Superior temporal gyrus (tissue), 1 donor: ENCODE measurements around the gene RMDN2.
A peak's percentile ranks its signal among the peaks of the same experiment; 100 is the strongest.
"Not testable (repeated sequence)": the region's sequence is repeated elsewhere in the genome, so short reads cannot be mapped to it uniquely, and the experiment has no call there.

Experiments
- DNase-seq: peaks from one replicate; pipeline ENCODE4 v3.0.0-alpha.2; 2016; ENCODE audit errors: extremely low spot score

The RMDN2 gene

GRCh38 chr2:37932873-37933272, 7.8 kb downstream of the RMDN2 start:
- DNase-seq: not testable (repeated sequence)

DNA sequence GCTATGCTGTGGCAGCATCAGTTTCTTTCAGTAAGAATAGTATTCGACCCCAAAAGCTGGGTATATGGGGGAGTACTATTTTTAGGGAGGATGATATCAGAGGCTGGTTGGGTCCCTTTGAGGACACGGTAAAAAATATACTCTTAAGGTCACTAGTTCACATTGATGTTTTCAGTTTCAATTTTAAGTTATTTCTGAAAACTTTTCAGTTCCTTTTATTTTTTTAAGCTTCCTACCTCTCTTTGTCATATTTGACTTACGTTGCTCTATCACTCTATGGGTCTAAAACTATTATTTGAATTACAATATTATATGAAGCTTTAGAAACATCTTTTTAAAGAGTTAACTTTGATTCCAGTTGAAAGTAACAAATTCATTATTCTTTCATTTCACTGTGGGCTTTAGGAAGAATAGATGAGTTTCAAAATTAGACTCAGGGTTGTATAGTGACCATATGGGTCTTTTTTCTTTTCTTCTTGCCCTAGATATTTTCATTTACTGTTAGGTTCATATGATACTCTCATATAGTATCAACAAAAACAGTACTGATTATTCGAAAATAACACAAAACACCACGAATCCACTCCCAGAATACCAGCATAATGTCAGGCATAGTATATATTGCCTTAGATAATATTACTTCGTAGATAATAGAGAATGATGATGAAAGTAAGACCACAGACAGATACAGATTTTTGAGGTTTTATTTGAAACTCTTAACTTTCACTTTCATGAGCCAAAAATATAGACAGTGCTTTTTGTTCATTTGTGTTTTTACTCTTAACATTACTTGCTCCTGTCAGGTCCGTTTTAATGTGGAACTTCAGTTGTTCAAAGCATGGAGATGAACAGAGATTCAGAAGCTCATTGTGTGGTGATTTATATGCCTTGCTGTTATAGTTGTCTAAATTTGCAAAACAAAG, 9.8 kb downstream of the RMDN2 start:
- DNase-seq: peak; percentile 8

DNA sequence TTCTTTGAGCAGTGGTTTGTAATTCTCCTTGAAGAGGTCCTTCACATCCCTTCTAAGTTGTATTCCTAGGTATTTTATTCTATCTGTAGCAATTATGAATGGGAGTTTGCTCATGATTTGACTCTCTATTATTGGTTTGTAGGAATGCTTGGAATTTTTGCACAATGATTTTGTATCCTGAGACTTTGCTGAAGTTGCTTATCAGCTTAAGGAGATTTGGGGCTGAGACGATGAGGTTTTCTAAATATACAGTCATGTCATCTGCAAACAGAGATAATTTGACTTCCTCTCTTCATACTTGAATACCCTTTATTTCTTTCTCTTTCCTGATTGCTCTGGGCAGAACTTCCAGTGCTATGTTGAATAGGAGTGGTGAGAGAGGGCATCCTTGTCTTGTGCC, 12.5 kb downstream of the RMDN2 start:
- not testable (repeated sequence) for DNase-seq

- not testable (repeated sequence) for DNase-seq
These were observed 16.2 kb downstream of the RMDN2 start for GRCh38 chr2:37941267-37941666.

DNA sequence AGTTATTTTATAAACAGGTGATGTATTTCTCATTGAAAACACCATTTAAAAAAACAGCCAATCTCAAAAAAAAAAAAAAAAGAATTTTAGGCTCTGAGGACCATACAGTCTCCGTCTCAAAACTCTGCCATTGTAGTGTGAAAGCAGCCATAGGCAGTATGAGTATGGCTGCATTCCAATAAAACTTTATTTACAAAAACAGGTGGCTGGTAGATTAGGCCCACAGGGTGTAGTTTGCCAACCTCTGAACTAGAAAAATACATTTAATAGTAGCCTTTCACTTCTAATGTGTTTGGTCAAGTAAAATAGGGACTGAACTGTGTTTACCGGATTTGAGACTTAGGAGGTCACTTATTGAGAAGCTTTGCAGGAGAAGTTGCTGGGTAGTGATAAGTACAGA, 19.2 kb downstream of the RMDN2 start:
- DNase-seq: no peak

- no peak for DNase-seq
These were observed 22.2 kb downstream of the RMDN2 start for GRCh38 chr2:37947306-37947705.

DNA sequence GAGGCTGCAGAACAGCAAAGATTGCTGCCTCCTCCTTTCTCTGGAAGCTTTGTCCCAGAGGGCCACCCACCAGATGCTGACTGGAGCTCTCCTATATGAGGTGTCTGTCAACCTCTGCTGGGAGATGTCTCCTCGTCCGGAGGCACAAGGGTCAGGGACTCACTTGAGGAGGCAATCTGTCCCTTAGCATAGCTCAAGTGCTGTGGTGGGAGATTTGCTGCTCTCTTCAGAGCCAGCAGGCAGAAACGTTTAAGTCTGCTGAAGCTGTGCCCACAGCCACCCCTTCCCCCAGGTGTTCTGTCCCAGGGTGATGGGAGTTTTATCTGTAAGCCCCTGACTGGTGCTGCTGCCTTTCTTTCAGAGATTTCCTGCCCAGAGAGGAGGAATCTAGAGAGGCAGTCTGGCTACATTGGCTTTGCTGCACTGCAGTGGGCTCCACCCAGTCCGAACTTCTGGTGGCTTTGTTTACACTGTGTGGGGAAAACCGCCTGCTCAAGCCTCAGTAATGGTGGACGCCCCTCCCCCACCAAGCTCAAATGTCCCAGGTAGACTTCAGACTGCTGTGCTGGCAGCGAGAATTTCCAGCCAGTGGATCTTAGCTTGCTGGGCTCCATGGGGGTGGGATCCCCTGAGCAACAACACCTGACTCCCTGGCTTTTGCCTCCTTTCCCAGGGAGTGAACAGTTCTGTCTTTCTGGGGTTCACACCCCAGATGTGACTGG, 37.1 kb downstream of the RMDN2 start:
- not testable (repeated sequence) for DNase-seq

- DNase-seq: not testable (repeated sequence)
These were observed 37.6 kb downstream of the RMDN2 start for GRCh38 chr2:37962740-37963121.

DNA sequence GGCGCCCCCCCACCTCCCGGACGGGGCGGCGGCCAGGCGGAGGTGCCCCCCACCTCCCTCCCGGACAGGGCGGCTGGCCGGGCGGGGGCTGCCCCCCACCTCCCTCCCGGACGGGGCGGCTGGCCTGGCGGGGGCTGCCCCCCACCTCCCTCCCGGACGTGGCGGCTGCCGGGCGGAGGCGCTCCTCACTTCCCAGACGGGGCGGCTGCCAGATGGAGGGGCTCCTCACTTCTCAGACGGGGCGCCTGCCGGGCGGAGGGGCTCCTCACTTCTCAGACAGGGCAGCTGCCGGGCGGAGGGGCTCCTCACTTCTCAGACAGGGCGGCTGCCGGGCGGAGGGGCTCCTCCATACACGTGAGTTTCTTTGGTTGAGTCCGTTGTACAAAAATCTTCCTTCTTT, 38.8 kb downstream of the RMDN2 start:
- not testable (repeated sequence) for DNase-seq

- no peak for DNase-seq
These were observed 41.2 kb downstream of the RMDN2 start for GRCh38 chr2:37966326-37966725.

GRCh38 chr2:37969731-37970130, 44.6 kb downstream of the RMDN2 start:
- no peak for DNase-seq

- no peak for DNase-seq
These were observed 46.9 kb downstream of the RMDN2 start for GRCh38 chr2:37971971-37972370.

DNA sequence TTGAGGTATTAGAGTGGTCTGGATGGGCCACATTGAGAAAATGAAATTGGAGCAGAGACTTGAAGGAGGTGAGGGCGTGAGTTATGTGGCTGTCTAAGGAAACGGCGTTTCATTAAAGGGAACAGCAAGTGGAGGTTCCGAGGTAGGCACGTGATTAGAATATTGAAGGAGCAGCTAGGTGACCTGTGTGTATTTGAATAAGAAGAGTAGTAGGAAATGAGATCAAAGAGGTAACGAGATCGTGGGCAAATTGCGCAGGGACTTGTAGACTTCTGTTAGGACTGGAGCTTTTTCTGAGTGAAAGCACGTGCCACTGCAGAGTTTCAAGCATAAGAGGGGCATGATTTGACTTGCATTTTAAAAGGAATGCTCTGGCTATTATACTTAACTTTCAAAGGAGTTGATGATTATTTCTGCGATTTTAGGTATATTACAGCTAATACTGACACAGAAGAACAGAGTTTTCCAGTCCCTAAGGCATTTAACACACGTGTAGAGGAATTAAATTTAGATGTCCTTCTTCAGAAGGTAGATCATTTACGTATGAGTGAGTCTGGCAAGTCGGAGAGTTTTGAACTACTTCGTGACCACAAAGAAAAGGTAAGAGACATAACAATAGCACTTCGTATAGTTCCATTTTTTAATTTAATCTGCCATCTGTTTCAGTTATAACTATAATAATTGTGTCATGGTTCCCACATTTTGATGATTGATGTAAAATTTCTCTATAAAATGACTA, 48.7 kb downstream of the RMDN2 start:
- no peak for DNase-seq

DNA sequence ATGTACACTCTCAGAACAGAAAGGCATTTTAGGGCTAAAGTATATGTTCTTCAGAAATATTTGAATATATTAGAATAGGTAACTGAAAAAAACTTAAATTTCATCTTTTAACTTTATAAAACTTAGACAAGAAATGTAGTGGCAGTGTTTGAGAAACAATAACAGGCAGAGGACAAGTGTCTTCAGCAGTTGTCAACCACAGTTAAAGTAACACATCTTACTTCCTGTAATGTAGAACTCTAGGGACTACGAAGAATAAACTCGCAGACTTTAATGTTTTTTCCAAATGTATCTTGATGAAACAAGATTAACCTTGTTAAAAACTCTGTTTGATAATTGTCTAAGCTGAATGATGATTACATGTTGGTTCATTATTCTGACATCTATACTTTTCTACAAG, 50.7 kb downstream of the RMDN2 start:
- DNase-seq: no peak

DNA sequence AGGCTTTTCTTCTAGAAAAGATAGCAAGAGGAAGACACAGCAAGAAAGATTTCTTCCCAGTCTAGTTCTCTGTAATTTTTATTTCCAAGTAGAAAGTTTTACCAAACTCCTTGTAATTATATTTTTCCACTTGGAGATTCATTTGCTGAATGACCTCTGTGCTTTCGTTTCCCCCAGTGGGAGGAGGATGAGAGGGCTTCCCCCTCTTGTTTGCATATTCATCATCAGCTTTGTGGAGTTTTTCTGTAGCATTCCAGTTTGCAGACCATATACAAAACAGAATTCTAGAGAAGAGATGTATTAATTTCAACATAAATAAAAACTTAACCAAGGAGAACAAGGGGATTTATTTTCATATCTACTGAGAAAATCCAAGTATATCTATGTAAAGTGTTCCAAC, 51.3 kb downstream of the RMDN2 start:
- no peak for DNase-seq

- peak; percentile 81 for DNase-seq
These were observed 57.1 kb downstream of the RMDN2 start for GRCh38 chr2:37982147-37982582.

GRCh38 chr2:37982847-37983246, 57.8 kb downstream of the RMDN2 start:
- DNase-seq: no peak

DNA sequence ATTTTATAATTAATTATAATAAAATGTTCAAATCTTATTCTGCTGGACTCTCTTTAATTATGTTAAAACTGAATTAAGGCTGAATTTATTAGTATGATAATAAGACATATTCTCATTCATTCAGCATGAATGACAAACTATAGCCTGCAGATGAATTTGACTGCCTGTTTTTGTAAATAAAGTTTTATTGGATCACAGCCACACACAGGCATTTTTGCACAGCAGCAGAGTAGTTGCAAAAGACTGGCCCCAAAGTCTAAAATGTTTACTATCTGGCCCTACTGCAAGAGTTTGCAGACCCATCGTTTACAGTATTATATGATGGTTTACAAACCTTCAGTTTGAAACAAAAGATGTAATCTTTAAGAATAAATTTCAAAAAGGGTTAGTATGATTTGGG, 58.6 kb downstream of the RMDN2 start:
- DNase-seq: no peak

GRCh38 chr2:37984176-37984575, 59.1 kb downstream of the RMDN2 start:
- no peak for DNase-seq

GRCh38 chr2:37984589-37984988, 59.5 kb downstream of the RMDN2 start:
- no peak for DNase-seq

- DNase-seq: no peak
These were observed 60.2 kb downstream of the RMDN2 start for GRCh38 chr2:37985333-37985732.

- no peak for DNase-seq
These were observed 62.1 kb downstream of the RMDN2 start for GRCh38 chr2:37987098-37987775.
